OCI-LY3 (cell line): ENCODE measurements around the gene NPTX1.

Source experiments
- EZH2phosphoT487 ChIP-seq: fragments of 200-600 bp; shearing (Covaris generic); IDR thresholded peaks from 2 replicates; pipeline ENCODE4 v1.6.1; 2018; ENCODE audit warnings: antibody characterized with exemption, mixed run types, low read depth
- TF ChIP-seq, protein P1 (sequence below): fragments of 200-600, 300-600 bp; sonication (generic); IDR thresholded peaks from 2 replicates; pipeline ENCODE4 v1.5.1; 2014; ENCODE audit warnings: antibody characterized with exemption, low read length, low read depth

DNA sequence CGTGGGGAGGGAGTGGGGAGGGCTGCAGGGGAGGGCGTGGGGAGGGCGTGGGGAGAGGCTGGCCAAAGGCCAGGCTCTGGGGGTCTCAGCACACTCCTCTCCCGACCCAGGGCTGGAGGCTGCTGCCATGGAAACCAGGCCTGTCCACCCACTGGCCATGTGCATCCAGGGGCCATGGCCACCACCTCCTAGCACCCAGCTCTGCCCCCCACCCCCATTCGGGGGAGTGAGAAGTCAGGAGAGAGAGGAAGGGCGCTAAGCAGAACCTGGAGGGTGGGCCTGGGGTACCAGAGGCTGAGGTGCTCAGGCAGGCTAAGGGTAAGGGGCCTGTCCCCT, 31.8 kb downstream of the NPTX1 start:
- TF ChIP-seq, protein P1, sequence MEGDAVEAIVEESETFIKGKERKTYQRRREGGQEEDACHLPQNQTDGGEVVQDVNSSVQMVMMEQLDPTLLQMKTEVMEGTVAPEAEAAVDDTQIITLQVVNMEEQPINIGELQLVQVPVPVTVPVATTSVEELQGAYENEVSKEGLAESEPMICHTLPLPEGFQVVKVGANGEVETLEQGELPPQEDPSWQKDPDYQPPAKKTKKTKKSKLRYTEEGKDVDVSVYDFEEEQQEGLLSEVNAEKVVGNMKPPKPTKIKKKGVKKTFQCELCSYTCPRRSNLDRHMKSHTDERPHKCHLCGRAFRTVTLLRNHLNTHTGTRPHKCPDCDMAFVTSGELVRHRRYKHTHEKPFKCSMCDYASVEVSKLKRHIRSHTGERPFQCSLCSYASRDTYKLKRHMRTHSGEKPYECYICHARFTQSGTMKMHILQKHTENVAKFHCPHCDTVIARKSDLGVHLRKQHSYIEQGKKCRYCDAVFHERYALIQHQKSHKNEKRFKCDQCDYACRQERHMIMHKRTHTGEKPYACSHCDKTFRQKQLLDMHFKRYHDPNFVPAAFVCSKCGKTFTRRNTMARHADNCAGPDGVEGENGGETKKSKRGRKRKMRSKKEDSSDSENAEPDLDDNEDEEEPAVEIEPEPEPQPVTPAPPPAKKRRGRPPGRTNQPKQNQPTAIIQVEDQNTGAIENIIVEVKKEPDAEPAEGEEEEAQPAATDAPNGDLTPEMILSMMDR: no peak
- TF ChIP-seq EZH2phosphoT487: no peak
